IMR-90 (cell line): ENCODE measurements around the gene SPRR3. TPM values are rescaled to one million over a fixed set of nuclear protein-coding genes. Genes with fewer than 3 reads are reported as not detected.

Experiments
- ATAC-seq: fragments of 200-7000 bp; cut with Tn5 transposase; 2 replicates; pipeline ENCODE4 v1.9.1; 2020; ENCODE audit warnings: low read depth, mild to moderate bottlenecking, moderate library complexity
- BruUV-seq: library from RNA; stranded (reverse); fragments of 400-500 nt; replicated peaks from 2 replicates; lab custom pipeline; 2021; lab: Mats Ljungman, UMichigan
- CTCF ChIA-PET: fragments of 300-600 bp; formaldehyde crosslinking; extraction: SDS; loops from one replicate; lab custom pipeline; 2021; ENCODE audit warnings: antibody characterized with exemption; lab: Yijun Ruan, JAX
- POLR2A ChIA-PET: fragments of 300-600 bp; sonication (Branson Sonifier 250); formaldehyde crosslinking; loops from one replicate; lab custom pipeline; 2022; ENCODE audit warnings: antibody characterized with exemption; ENCODE audit not compliant: unreplicated experiment; lab: Charles Lee
- DNase-seq: peaks from one replicate; pipeline ENCODE4 v3.0.0; 2013
- H2AFZ ChIP-seq: replicated peaks from 2 replicates; pipeline ENCODE3; 2013; ENCODE audit warnings: low read length, mild to moderate bottlenecking; ENCODE audit not compliant: poor library complexity
- H2AK5ac ChIP-seq: 2 replicates; pipeline ENCODE4 v1.6.1; 2013; ENCODE audit warnings: low read depth, low read length, inconsistent platforms
- H2AK9ac ChIP-seq: replicated peaks from 2 replicates; pipeline ENCODE3; 2013; ENCODE audit warnings: mild to moderate bottlenecking, low read depth, low read length, moderate library complexity; ENCODE audit not compliant: poor library complexity
- H2BK120ac ChIP-seq: 2 replicates; pipeline ENCODE4 v1.6.1; 2013; ENCODE audit warnings: low read depth, low read length, inconsistent platforms
- H2BK15ac ChIP-seq: 3 replicates; pipeline ENCODE4 v1.6.1; 2013; ENCODE audit warnings: low read depth, low read length, inconsistent platforms
- H2BK20ac ChIP-seq: 2 replicates; pipeline ENCODE4 v1.6.1; 2013; ENCODE audit warnings: low read depth, mild to moderate bottlenecking, inconsistent platforms, low read length, moderate library complexity
- H2BK5ac ChIP-seq: 2 replicates; pipeline ENCODE4 v1.6.1; 2013; ENCODE audit warnings: mild to moderate bottlenecking, low read depth, low read length, inconsistent platforms; ENCODE audit not compliant: poor library complexity, severe bottlenecking
- H3K14ac ChIP-seq: replicated peaks from 2 replicates; pipeline ENCODE4 v1.6.1; 2013; ENCODE audit warnings: low read depth, low read length, inconsistent platforms
- H3K18ac ChIP-seq: 2 replicates; pipeline ENCODE4 v1.6.1; 2013; ENCODE audit warnings: low read depth, low read length, control low read depth
- H3K23ac ChIP-seq: 2 replicates; pipeline ENCODE4 v1.6.1; 2013; ENCODE audit warnings: low read depth, low read length, inconsistent platforms
- H3K27ac ChIP-seq: 2 replicates; pipeline ENCODE4 v1.5.1; 2013; ENCODE audit warnings: mild to moderate bottlenecking, control low read depth, low read length; ENCODE audit not compliant: insufficient read depth
- H3K27me3 ChIP-seq: 2 replicates; pipeline ENCODE4 v1.6.1; 2013; ENCODE audit warnings: low read length; ENCODE audit not compliant: control insufficient read depth, insufficient read depth
- H3K36me3 ChIP-seq: 2 replicates; pipeline ENCODE4 v1.6.1; 2013; ENCODE audit warnings: low read length, mixed read lengths; ENCODE audit not compliant: control insufficient read depth, insufficient read depth
- H3K4ac ChIP-seq: 2 replicates; pipeline ENCODE4 v1.6.1; 2013; ENCODE audit warnings: low read depth, low read length, inconsistent platforms
- H3K4me1 ChIP-seq: 2 replicates; pipeline ENCODE4 v1.6.1; 2013; ENCODE audit warnings: low read length, mixed read lengths; ENCODE audit not compliant: control insufficient read depth, insufficient read depth
- H3K4me2 ChIP-seq: 2 replicates; pipeline ENCODE4 v1.6.1; 2013; ENCODE audit warnings: low read depth, mild to moderate bottlenecking, control low read depth, low read length, moderate library complexity
- H3K4me3 ChIP-seq: 2 replicates; pipeline ENCODE4 v1.5.1; 2013; ENCODE audit warnings: low read depth, mild to moderate bottlenecking, control low read depth, low read length, moderate library complexity; ENCODE audit not compliant: insufficient read depth
- H3K56ac ChIP-seq: 2 replicates; pipeline ENCODE4 v1.6.1; 2013; ENCODE audit warnings: low read length, inconsistent platforms; ENCODE audit not compliant: insufficient read depth; ENCODE audit errors: extremely low read depth
- H3K79me1 ChIP-seq, 2 experiments: 2 replicates each; pipeline ENCODE4 v1.6.1; 2013; ENCODE audit warnings: low read length in 2 of 2, inconsistent platforms in 1 of 2, low read depth in 1 of 2
- H3K9ac ChIP-seq: 2 replicates; pipeline ENCODE4 v1.6.1; 2013; ENCODE audit warnings: low read depth, low read length, control low read depth
- H3K9me1 ChIP-seq: 2 replicates; pipeline ENCODE4 v1.6.1; 2013; ENCODE audit warnings: low read length, inconsistent platforms; ENCODE audit not compliant: insufficient read depth
- H3K9me3 ChIP-seq: 2 replicates; pipeline ENCODE4 v1.6.1; 2013; ENCODE audit warnings: low read length; ENCODE audit not compliant: control insufficient read depth, insufficient read depth
- H4K20me1 ChIP-seq: 2 replicates; pipeline ENCODE4 v1.6.1; 2013; ENCODE audit warnings: low read length, inconsistent platforms; ENCODE audit not compliant: insufficient read depth
- H4K5ac ChIP-seq: 2 replicates; pipeline ENCODE4 v1.6.1; 2013; ENCODE audit warnings: mild to moderate bottlenecking, low read depth, low read length, control low read depth
- H4K8ac ChIP-seq, 2 experiments: 2 replicates each; pipeline ENCODE4 v1.6.1; 2013; ENCODE audit warnings: low read depth in 2 of 2, low read length in 2 of 2, control low read depth in 1 of 2, inconsistent platforms in 1 of 2
- H4K91ac ChIP-seq: 2 replicates; pipeline ENCODE4 v1.6.1; 2013; ENCODE audit warnings: low read depth, low read length, inconsistent platforms; ENCODE audit not compliant: insufficient read depth
- ELK1 ChIP-seq: fragments of 150-350 bp; IDR thresholded peaks from 2 replicates; pipeline ENCODE4 v1.6.1; 2016; ENCODE audit warnings: low read depth, mild to moderate bottlenecking, low read length, moderate library complexity, borderline replicate concordance
- MAFK ChIP-seq: IDR thresholded peaks from 2 replicates; pipeline ENCODE4 v1.6.1; 2012; ENCODE audit warnings: low read depth, low read length, improper control_type of control experiment
- WGBS, 2 experiments: methylation state at CpG; one replicate each; pipeline versions ENCODE4 v1.1.5 to v1.1.7; 2013; ENCODE audit warnings: missing lambda C conversion rate in 2 of 2; ENCODE audit not compliant: insufficient read length in 1 of 2; ENCODE audit errors: extremely low coverage in 2 of 2; 5-methylcytosine and 5-hydroxymethylcytosine counted together
- dilution Hi-C: fragments of 300-500 bp; cut with HindIII; formaldehyde crosslinking; loops from one replicate; pipeline ENCODE4 v1.14.3; 2018; ENCODE audit warnings: low sequenced_read_pairs; ENCODE audit not compliant: unreplicated experiment
- in situ Hi-C: fragments of 300-500 bp; cut with MboI; formaldehyde crosslinking; loops from 3 replicates; pipeline ENCODE4 v1.14.3; 2019; ENCODE audit warnings: low sequenced_read_pairs, inconsistent platforms, mixed read lengths
- intact Hi-C: fragments of 100-400 bp; cut with micrococcal nuclease; formaldehyde crosslinking; loops from 2 replicates; pipeline ENCODE4 v1.10.0; 2022
- polyA plus RNA-seq, 3 experiments: library from polyadenylated mRNA; depleted of rRNA; stranded (reverse); fragments of >200 nt; gene quantifications; 2 replicates each; pipeline ENCODE4 v1.2.3, GENCODE V29; 2012; ENCODE audit warnings: low replicate concordance in 1 of 3
- total RNA-seq: library from RNA; depleted of rRNA; stranded (reverse); fragments of >200 nt; gene quantifications from 2 replicates; pipeline ENCODE4 v1.2.3, GENCODE V29; 2012

Gene SPRR3
- total and polyA plus RNA-seq, 2 of the 4 experiments (the other 2 are of a cell fraction) = not detected

GRCh38 chr1:152964536-152964935, 37.0 kb upstream of the SPRR3 start:
- Histone ChIP-seq H2BK20ac (no peak overlapping the region), H3K27ac (no peak overlapping the region), H3K9ac (no peak overlapping the region), H3K56ac (no peak overlapping the region), H4K20me1 (no peaks in the 10 kb centered on the region), H2AK5ac (no peak overlapping the region), H3K9me1 (no peaks in the 10 kb centered on the region), H3K36me3 (no peaks in the 10 kb centered on the region), H4K91ac (no peak overlapping the region), H3K14ac (no peak overlapping the region), H2AK9ac (no peak overlapping the region), H3K9me3 (no peaks in the 10 kb centered on the region; the same call in 1 of the 2 replicates), H3K4ac (no peak overlapping the region), H3K4me1 (no peaks in the 10 kb centered on the region), H3K4me2 (no peak overlapping the region), H4K5ac (no peak overlapping the region), H2BK15ac (no peak overlapping the region), H3K79me1 (no peaks in the 10 kb centered on the region), H2BK120ac (no peak overlapping the region), H3K23ac (no peak overlapping the region), H3K27me3 (no peaks in the 10 kb centered on the region), H2BK5ac (no peak overlapping the region), H3K18ac (no peak overlapping the region), H4K8ac (no peak overlapping the region), H3K4me3 (no peak overlapping the region), H2AFZ (no peak overlapping the region)
- no peak for TF ChIP-seq MAFK
- no peak for TF ChIP-seq ELK1
- no peak for ATAC-seq
- in situ Hi-C loops = no loop called here
- dilution Hi-C loops = no loop called here
- BruUV-seq = no TSS peak
- 20% methylated on average over 1 of the region's 1 CpG; no CpG with 5 or more reads in 1 of the 2 experiments for WGBS, 2 experiments
- POLR2A ChIA-PET = no interaction called here
- no peak for DNase-seq
- CTCF ChIA-PET = no interaction called here
- intact Hi-C loops = no loop called here
